Left kidney (tissue), 2 donors: ENCODE measurements around the gene EEF2. TPM values are rescaled to one million over a fixed set of nuclear protein-coding genes. Genes with fewer than 3 reads are reported as not detected.
A peak's percentile ranks its signal among the peaks of the same experiment; 100 is the strongest.
"Not testable (repeated sequence)": the region's sequence is repeated elsewhere in the genome, so short reads cannot be mapped to it uniquely, and the experiment has no call there.

Experiments
- DNase-seq: peaks from one replicate; pipeline ENCODE4 v3.0.0-alpha.2; 2013
- polyA plus RNA-seq: library from polyadenylated mRNA; unstranded; fragments of 120-200 nt; gene quantifications from one replicate; pipeline ENCODE4 v1.2.1, GENCODE V29; 2013; ENCODE audit not compliant: insufficient read length

Gene EEF2
- polyA plus RNA-seq, 1 donor: 1,435 TPM

- DNase-seq: no peak
Measured at GRCh38 chr19:3949997-3950859, 35.0 kb downstream of the EEF2 start.

GRCh38 chr19:3949294-3949693, 36.0 kb downstream of the EEF2 start:
- no peak for DNase-seq

- not testable (repeated sequence) for DNase-seq
Measured at GRCh38 chr19:3947316-3947933, 37.8 kb downstream of the EEF2 start.

- DNase-seq: no peak
Measured at GRCh38 chr19:3945838-3946237, 39.4 kb downstream of the EEF2 start.

- no peak for DNase-seq
Measured at GRCh38 chr19:3944018-3944721, 41.1 kb downstream of the EEF2 start.

GRCh38 chr19:3942790-3943409, 42.4 kb downstream of the EEF2 start:
- no peak for DNase-seq

GRCh38 chr19:3938300-3938950, 46.8 kb downstream of the EEF2 start:
- DNase-seq: not testable (repeated sequence)

- no peak for DNase-seq
Measured at GRCh38 chr19:3936506-3937442, 48.5 kb downstream of the EEF2 start.

GRCh38 chr19:3932931-3933810, 52.1 kb downstream of the EEF2 start, which contains the start of gene NMRK2:
TSS of gene NMRK2 (plus strand) at chr19:3933069. CDS start at chr19:3933672, 603 bp downstream.
- peak; percentile 7 for DNase-seq

GRCh38 chr19:3931041-3931440, 54.2 kb downstream of the EEF2 start:
- no peak for DNase-seq

Other genes starting within 250 kb of the EEF2 start
- gene APBA3, start 223.8 kb downstream of the EEF2 start, polyA plus RNA-seq: 16.9 TPM
- 22.6 TPM for gene MRPL54, start 222.8 kb downstream of the EEF2 start, polyA plus RNA-seq
- not detected for gene RAX2, start 213.2 kb downstream of the EEF2 start, polyA plus RNA-seq
- 0.96 TPM for gene MATK, start 199.1 kb downstream of the EEF2 start, polyA plus RNA-seq
- 2.4 TPM for gene ZFR2, start 116.4 kb downstream of the EEF2 start, polyA plus RNA-seq
- 0.18 TPM for gene ATCAY, start 104.8 kb downstream of the EEF2 start, polyA plus RNA-seq
- not detected for gene NMRK2, start 52.4 kb downstream of the EEF2 start, polyA plus RNA-seq
- 34.6 TPM for gene DAPK3, start 14.4 kb downstream of the EEF2 start, polyA plus RNA-seq
- gene PIAS4, start 22.3 kb upstream of the EEF2 start, polyA plus RNA-seq: 32.6 TPM
- 7.9 TPM for gene ZBTB7A, start 81.4 kb upstream of the EEF2 start, polyA plus RNA-seq
- gene MAP2K2, start 138.7 kb upstream of the EEF2 start, polyA plus RNA-seq: 92.7 TPM
- 1.00 TPM for gene CREB3L3, start 168.2 kb upstream of the EEF2 start, polyA plus RNA-seq
- gene SIRT6, start 197.1 kb upstream of the EEF2 start, polyA plus RNA-seq: 16.3 TPM
- 1.4 TPM for gene ANKRD24, start 197.2 kb upstream of the EEF2 start, polyA plus RNA-seq
- gene EBI3, start 244.1 kb upstream of the EEF2 start, polyA plus RNA-seq: 0.35 TPM